Activated CD8-positive, alpha-beta memory T cell treated with anti-CD3 and anti-CD28 coated beads, Interleukin-2, amount 10 ng/mL, durations not matched to agents 7 days and 5 days (primary cell): ENCODE measurements around the gene TP53I11. TPM values are rescaled to one million over a fixed set of nuclear protein-coding genes. Genes with fewer than 3 reads are reported as not detected.
A peak's percentile ranks its signal among the peaks of the same experiment; 100 is the strongest.

ENCODE experiments used
- ATAC-seq: fragments of 150-1000 bp; cut with Tn5 transposase; one replicate; pipeline ENCODE4 v1.10.0; 2021; ENCODE audit warnings: moderate library complexity
- CTCF ChIA-PET: fragments of 350-600 bp; sonication (Branson Sonifier 250); formaldehyde crosslinking; loops from one replicate; lab custom pipeline; 2021; ENCODE audit warnings: antibody characterized with exemption; lab: Charles Lee
- DNase-seq: peaks from one replicate; pipeline ENCODE4 v3.0.0-alpha.2; 2020
- H3K27ac Mint-ChIP-seq: one replicate; pipeline ENCODE4 v1.8.0; 2021; ENCODE audit warnings: mild to moderate bottlenecking, mixed read lengths
- H3K27me3 Mint-ChIP-seq: one replicate; pipeline ENCODE4 v1.8.0; 2021; ENCODE audit warnings: mixed read lengths
- H3K36me3 Mint-ChIP-seq: one replicate; pipeline ENCODE4 v1.8.0; 2021; ENCODE audit warnings: mild to moderate bottlenecking, mixed read lengths
- H3K4me1 Mint-ChIP-seq: one replicate; pipeline ENCODE4 v1.8.0; 2021; ENCODE audit warnings: mixed read lengths
- H3K4me3 Mint-ChIP-seq: one replicate; pipeline ENCODE4 v1.8.0; 2021; ENCODE audit warnings: mild to moderate bottlenecking, moderate library complexity, mixed read lengths
- H3K9me3 Mint-ChIP-seq: one replicate; pipeline ENCODE4 v1.8.0; 2022; ENCODE audit warnings: low read depth, mixed read lengths
- total RNA-seq, 2 experiments: library from RNA; stranded (reverse); gene quantifications; one replicate each; pipeline ENCODE4 v1.2.3, GENCODE V29; 2021

Gene TP53I11, protein sequence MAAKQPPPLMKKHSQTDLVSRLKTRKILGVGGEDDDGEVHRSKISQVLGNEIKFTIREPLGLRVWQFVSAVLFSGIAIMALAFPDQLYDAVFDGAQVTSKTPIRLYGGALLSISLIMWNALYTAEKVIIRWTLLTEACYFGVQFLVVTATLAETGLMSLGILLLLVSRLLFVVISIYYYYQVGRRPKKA
- 1 to 10 TPM; 2.2 to 3.7 TPM for total RNA-seq

DNA sequence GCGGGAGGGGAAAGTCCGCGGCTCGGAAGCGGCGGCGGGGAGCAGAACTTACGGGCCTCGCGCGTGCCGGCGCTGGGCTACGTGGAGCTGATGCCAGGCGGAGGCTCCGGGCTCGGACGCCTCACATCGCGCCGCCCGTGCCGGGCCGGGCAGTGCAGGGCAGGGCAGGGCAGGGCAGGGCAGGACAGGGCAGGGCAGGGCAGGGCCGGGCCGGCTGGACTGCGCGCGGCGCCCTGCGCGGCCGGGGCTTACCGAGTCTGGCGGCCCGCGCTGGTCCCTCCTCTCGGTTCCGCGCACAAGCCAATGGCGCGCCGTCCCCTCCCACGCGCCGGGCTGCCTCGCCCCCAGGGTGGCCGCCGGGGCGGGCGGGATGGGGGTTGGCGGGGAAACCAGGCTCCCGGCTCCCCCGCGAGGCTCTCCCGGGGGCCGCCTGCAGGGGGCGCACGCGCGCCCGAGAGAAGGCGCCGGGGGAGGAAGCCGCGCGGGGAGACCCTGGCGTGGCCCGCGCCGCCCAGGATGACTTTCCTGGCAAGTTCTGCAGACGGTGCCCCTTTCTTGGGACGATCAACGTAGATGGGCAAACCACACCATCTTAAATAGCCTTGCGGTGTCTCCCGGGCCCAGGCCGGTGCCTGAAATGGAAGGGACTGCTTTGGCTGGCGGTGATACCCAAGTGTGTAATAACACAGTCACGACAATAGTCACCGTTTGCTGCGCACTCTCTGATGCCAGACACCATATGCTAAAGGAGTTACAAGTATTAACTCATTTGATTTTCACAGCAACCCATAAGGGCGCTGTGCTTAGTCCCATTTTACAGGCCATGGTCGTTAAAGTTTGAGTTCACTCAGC lies at the start of gene TP53I11:
TSS of gene TP53I11 (minus strand) at position 259 of the 852 bp plus-strand sequence. CDS start 12,548 bp downstream, outside the sequence.
- Mint-ChIP-seq H3K36me3 (no peaks in the 10 kb centered on the region), H3K27ac (no peak within 1 kb of the TSS), H3K9me3 (no peaks in the 10 kb centered on the region), H3K4me1 (peaks cover 15% of the 10 kb centered on the region), H3K27me3 (peaks cover 24% of the 10 kb centered on the region), H3K4me3 (peak within 1 kb of the TSS; percentile 45)
- CTCF ChIA-PET: interaction anchor here (0.6 to 1.4 kb wide), 12 partner anchors 11 to 401 kb away, joined by 3 to 9 read pairs (median 4); no protein-coding TSS in a partner anchor
- DNase-seq (peak; percentile 61), ATAC-seq (peak; percentile 77)

DNA sequence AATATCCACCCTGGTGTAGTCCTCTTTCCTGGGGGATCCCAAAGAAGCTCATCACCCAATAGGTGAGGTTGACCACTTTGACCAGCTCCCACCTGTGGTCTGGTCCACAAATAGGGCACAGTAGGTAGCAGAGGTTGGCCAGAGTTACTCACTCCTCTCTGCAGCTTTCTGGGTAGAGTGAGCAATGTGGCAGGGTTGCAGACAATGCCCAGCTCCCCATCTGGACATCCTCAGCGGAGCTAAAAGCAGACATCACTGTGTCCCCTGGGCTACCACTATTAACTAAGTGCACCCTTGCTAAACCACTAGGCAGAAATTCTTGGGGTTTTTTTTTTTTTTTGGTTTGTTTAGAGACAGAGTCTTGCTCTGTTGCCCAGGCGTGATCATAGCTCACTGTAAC lies 48.4 kb upstream of the TP53I11 start:
- CTCF ChIA-PET: interaction anchor here (0.7 to 1.1 kb wide), 3 partner anchors 23 to 574 kb away, joined by 4 to 5 read pairs (median 4); no protein-coding TSS in a partner anchor
- Mint-ChIP-seq H3K36me3 (no peaks in the 10 kb centered on the region), H3K27me3 (peaks cover 8% of the 10 kb centered on the region), H3K4me3 (no peak overlapping the region), H3K4me1 (no peaks in the 10 kb centered on the region), H3K27ac (no peak overlapping the region), H3K9me3 (no peaks in the 10 kb centered on the region)
- ATAC-seq (no peak), DNase-seq (peak; percentile 27)

- ATAC-seq: no peak
- no peak for DNase-seq
- CTCF ChIA-PET: no interaction called here
- Mint-ChIP-seq H3K4me1 (no peaks in the 10 kb centered on the region), H3K4me3 (no peak overlapping the region), H3K9me3 (no peaks in the 10 kb centered on the region), H3K27me3 (peaks cover 6% of the 10 kb centered on the region), H3K27ac (no peak overlapping the region), H3K36me3 (no peaks in the 10 kb centered on the region)
Measured at GRCh38 chr11:44998051-44998450, 47.4 kb upstream of the TP53I11 start.

GRCh38 chr11:44997566-44997965 lies 46.9 kb upstream of the TP53I11 start:
- H3K27me3 Mint-ChIP-seq: peaks cover 4% of the 10 kb centered on the region
- no peaks in the 10 kb centered on the region for H3K36me3 Mint-ChIP-seq

DNA sequence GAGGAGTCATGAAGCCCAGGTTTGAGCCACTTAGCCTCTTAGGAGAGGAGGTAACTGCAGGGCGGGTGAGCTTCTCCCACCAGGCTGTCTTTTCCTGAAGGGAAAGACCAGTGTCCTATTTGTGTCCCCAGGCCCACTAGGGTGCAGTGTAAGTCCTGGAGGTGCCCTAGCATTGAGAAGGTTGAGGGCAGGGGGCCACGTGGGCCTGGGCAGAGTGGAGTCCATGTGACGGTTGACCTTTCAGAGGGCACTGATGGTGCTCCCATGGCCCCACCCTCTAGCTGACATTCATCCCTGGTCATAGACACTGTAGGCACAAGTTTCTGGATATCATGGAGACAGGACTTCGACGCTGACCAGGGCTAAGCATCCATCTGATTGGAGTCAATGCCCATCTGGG lies 44.1 kb upstream of the TP53I11 start:
- no peak overlapping the region for H3K27ac Mint-ChIP-seq
- CTCF ChIA-PET: interaction anchor here (1.7 kb wide), 1 partner anchor 58 kb away, joined by 5 read pairs; no protein-coding TSS in a partner anchor
- H3K4me1 Mint-ChIP-seq: peaks cover 2% of the 10 kb centered on the region
- DNase-seq (no peak), ATAC-seq (no peak)
- peaks cover 2% of the 10 kb centered on the region for H3K27me3 Mint-ChIP-seq
- H3K9me3 Mint-ChIP-seq: no peaks in the 10 kb centered on the region
- no peaks in the 10 kb centered on the region for H3K36me3 Mint-ChIP-seq
- H3K4me3 Mint-ChIP-seq: no peak overlapping the region

More at GRCh38 chr11:44997566-44997965, 46.9 kb upstream of the TP53I11 start:
- no peak for DNase-seq
- Mint-ChIP-seq H3K4me3 (no peak overlapping the region), H3K27ac (no peak overlapping the region), H3K4me1 (peaks cover 1% of the 10 kb centered on the region), H3K9me3 (no peaks in the 10 kb centered on the region)
- CTCF ChIA-PET: no interaction called here
- ATAC-seq: no peak

GRCh38 chr11:44993971-44994704 lies 43.5 kb upstream of the TP53I11 start:
- DNase-seq (peak; percentile 31), ATAC-seq (no peak)
- Mint-ChIP-seq H3K36me3 (no peaks in the 10 kb centered on the region), H3K9me3 (no peaks in the 10 kb centered on the region), H3K27me3 (peaks cover 2% of the 10 kb centered on the region), H3K4me3 (no peak overlapping the region), H3K4me1 (peaks cover 2% of the 10 kb centered on the region), H3K27ac (no peak overlapping the region)
- CTCF ChIA-PET: interaction anchor here (1.7 kb wide), 1 partner anchor 58 kb away, joined by 5 read pairs; no protein-coding TSS in a partner anchor

DNA sequence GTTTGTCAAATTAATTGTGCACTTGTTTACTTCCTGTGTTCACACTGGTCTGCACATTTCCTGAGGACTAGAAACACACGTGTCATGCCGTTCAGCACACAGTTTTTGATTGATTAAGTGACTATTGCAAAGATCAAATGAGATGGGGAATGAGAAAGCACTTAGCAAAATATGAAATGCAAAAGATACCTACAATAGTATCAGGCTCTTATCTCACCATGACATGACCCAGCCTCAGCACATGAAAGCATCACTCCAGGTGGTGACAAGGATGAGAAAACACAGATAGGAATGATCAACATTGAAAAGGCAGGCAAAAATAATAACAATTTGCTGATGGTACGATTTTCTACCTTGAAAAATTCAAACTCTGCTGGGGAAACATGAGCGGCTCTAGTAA lies 42.1 kb upstream of the TP53I11 start:
- peak; percentile 23 for DNase-seq
- no peak overlapping the region for H3K27ac Mint-ChIP-seq
- CTCF ChIA-PET: interaction anchor here (1.7 kb wide), 1 partner anchor 56 kb away, joined by 5 read pairs; no protein-coding TSS in a partner anchor

GRCh38 chr11:44992181-44992582 lies 41.5 kb upstream of the TP53I11 start:
- H3K27ac Mint-ChIP-seq: no peak overlapping the region
- H3K27me3 Mint-ChIP-seq: peaks cover 2% of the 10 kb centered on the region
- CTCF ChIA-PET: interaction anchor here (0.8 kb wide), 1 partner anchor 375 kb away, joined by 3 read pairs; no protein-coding TSS in a partner anchor
- no peaks in the 10 kb centered on the region for H3K36me3 Mint-ChIP-seq
- H3K4me3 Mint-ChIP-seq: no peak overlapping the region
- H3K9me3 Mint-ChIP-seq: no peaks in the 10 kb centered on the region
- ATAC-seq: no peak
- H3K4me1 Mint-ChIP-seq: peaks cover 2% of the 10 kb centered on the region
- DNase-seq: peak; percentile 28

More for the DNA sequence above, 42.1 kb upstream of the TP53I11 start:
- Mint-ChIP-seq H3K9me3 (no peaks in the 10 kb centered on the region), H3K4me3 (no peak overlapping the region), H3K27me3 (peaks cover 2% of the 10 kb centered on the region), H3K4me1 (peaks cover 2% of the 10 kb centered on the region), H3K36me3 (no peaks in the 10 kb centered on the region)
- no peak for ATAC-seq

DNA sequence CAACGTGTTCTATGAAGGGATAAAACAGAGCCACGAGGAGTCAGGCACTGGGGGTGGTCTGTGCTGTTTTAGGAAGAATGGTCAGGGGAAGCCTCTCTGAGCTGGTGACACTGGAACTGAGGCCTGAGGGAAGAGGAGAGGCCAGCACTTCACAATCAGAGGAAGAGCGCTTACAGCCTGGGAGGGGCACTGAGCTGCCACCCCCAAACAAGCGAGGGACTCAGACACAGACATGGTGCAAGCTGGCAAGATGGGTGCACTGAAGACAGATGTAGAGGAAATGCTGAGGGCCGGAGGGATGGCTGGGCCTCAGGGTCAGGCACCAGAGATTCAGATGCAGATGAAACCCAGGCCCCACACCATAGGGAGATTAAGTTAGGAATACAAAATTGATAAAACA lies 40.0 kb upstream of the TP53I11 start:
- no peak for ATAC-seq
- no peak for DNase-seq
- H3K9me3 Mint-ChIP-seq: no peaks in the 10 kb centered on the region
- CTCF ChIA-PET: no interaction called here
- H3K4me3 Mint-ChIP-seq: no peak overlapping the region
- H3K4me1 Mint-ChIP-seq: peaks cover 2% of the 10 kb centered on the region
- peaks cover 2% of the 10 kb centered on the region for H3K27me3 Mint-ChIP-seq
- no peaks in the 10 kb centered on the region for H3K36me3 Mint-ChIP-seq
- H3K27ac Mint-ChIP-seq: no peak overlapping the region

GRCh38 chr11:44989831-44990566 lies 39.3 kb upstream of the TP53I11 start:
- no peak for ATAC-seq
- DNase-seq: peak; percentile 19
- no peak overlapping the region for H3K4me3 Mint-ChIP-seq
- peaks cover 2% of the 10 kb centered on the region for H3K27me3 Mint-ChIP-seq
- no peaks in the 10 kb centered on the region for H3K36me3 Mint-ChIP-seq
- H3K27ac Mint-ChIP-seq: no peak overlapping the region
- CTCF ChIA-PET: no interaction called here
- H3K4me1 Mint-ChIP-seq: peaks cover 2% of the 10 kb centered on the region
- H3K9me3 Mint-ChIP-seq: no peaks in the 10 kb centered on the region

- no peak for ATAC-seq
- no peak for DNase-seq
- H3K4me3 Mint-ChIP-seq: no peak overlapping the region
Measured at GRCh38 chr11:44988981-44989635, 38.4 kb upstream of the TP53I11 start.

GRCh38 chr11:44988111-44988510 lies 37.4 kb upstream of the TP53I11 start:
- peaks cover 10% of the 10 kb centered on the region for H3K4me1 Mint-ChIP-seq
- H3K27me3 Mint-ChIP-seq: no peaks in the 10 kb centered on the region
- H3K36me3 Mint-ChIP-seq: no peaks in the 10 kb centered on the region
- no peak overlapping the region for H3K27ac Mint-ChIP-seq
- H3K4me3 Mint-ChIP-seq: no peak overlapping the region
- ATAC-seq: no peak
- DNase-seq: no peak
- H3K9me3 Mint-ChIP-seq: no peaks in the 10 kb centered on the region
- CTCF ChIA-PET: no interaction called here

More at GRCh38 chr11:44988981-44989635, 38.4 kb upstream of the TP53I11 start:
- H3K27ac Mint-ChIP-seq: no peak overlapping the region
- no peaks in the 10 kb centered on the region for H3K9me3 Mint-ChIP-seq
- H3K36me3 Mint-ChIP-seq: no peaks in the 10 kb centered on the region
- peaks cover 2% of the 10 kb centered on the region for H3K27me3 Mint-ChIP-seq
- CTCF ChIA-PET: no interaction called here
- peaks cover 3% of the 10 kb centered on the region for H3K4me1 Mint-ChIP-seq
